ENCODE results near the gene SELP. TPM values are rescaled to one million over a fixed set of nuclear protein-coding genes. Genes with fewer than 3 reads are reported as not detected.

Gene SELP
- total and polyA plus RNA-seq, 2 of the 13 experiments (the other 11 are each of a cell fraction or from before 2014, with no cell fraction given) = 0.11 TPM; not detected in 1

DNA sequence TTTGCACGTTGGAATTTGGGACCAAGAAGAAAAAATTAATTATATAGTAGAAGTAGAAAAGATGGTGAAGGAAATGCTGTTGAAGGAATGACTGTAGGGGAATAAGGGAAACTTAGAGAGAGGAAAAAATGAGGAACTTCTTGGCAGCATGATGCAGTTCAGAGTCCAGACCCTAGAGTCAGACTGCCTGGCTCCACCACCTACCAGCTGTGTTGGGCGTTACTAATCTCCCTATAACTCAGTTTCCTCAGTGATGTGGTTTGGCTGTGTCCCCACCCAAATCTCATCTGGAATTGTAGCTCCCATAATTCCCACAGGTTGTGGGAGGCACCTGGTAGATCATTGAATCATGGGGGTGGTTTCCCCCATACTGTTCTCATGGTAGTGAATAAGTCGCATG is 1.3 kb upstream of the SELP start (continued):
- TF ChIP-seq ZNF564 (CRISPR knock-in tag; IDR thresholded peaks at IDR 0.05) (no peak), SIN3B (IDR thresholded peaks at IDR 0.05; ENCODE audit: low read length) (no peak), SP4 (CRISPR knock-in tag; IDR thresholded peaks at IDR 0.05) (no peak), BRCA1 (CRISPR knock-in tag; IDR thresholded peaks at IDR 0.05) (no peak), AHR (CRISPR knock-in tag; IDR thresholded peaks at IDR 0.05) (no peak), ADNP (CRISPR knock-in tag; IDR thresholded peaks at IDR 0.05) (no peak)
- TF ChIP-seq, protein P1, sequence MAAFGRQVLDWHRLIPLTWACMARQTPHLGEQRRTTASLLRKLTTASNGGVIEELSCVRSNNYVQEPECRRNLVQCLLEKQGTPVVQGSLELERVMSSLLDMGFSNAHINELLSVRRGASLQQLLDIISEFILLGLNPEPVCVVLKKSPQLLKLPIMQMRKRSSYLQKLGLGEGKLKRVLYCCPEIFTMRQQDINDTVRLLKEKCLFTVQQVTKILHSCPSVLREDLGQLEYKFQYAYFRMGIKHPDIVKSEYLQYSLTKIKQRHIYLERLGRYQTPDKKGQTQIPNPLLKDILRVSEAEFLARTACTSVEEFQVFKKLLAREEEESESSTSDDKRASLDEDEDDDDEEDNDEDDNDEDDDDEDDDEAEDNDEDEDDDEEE (CRISPR knock-in tag; IDR thresholded peaks at IDR 0.05) = no peak
- TF ChIP-seq, protein P2, sequence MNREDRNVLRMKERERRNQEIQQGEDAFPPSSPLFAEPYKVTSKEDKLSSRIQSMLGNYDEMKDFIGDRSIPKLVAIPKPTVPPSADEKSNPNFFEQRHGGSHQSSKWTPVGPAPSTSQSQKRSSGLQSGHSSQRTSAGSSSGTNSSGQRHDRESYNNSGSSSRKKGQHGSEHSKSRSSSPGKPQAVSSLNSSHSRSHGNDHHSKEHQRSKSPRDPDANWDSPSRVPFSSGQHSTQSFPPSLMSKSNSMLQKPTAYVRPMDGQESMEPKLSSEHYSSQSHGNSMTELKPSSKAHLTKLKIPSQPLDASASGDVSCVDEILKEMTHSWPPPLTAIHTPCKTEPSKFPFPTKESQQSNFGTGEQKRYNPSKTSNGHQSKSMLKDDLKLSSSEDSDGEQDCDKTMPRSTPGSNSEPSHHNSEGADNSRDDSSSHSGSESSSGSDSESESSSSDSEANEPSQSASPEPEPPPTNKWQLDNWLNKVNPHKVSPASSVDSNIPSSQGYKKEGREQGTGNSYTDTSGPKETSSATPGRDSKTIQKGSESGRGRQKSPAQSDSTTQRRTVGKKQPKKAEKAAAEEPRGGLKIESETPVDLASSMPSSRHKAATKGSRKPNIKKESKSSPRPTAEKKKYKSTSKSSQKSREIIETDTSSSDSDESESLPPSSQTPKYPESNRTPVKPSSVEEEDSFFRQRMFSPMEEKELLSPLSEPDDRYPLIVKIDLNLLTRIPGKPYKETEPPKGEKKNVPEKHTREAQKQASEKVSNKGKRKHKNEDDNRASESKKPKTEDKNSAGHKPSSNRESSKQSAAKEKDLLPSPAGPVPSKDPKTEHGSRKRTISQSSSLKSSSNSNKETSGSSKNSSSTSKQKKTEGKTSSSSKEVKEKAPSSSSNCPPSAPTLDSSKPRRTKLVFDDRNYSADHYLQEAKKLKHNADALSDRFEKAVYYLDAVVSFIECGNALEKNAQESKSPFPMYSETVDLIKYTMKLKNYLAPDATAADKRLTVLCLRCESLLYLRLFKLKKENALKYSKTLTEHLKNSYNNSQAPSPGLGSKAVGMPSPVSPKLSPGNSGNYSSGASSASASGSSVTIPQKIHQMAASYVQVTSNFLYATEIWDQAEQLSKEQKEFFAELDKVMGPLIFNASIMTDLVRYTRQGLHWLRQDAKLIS (CRISPR knock-in tag; IDR thresholded peaks at IDR 0.05) = no peak
- TF ChIP-seq, protein P3, sequence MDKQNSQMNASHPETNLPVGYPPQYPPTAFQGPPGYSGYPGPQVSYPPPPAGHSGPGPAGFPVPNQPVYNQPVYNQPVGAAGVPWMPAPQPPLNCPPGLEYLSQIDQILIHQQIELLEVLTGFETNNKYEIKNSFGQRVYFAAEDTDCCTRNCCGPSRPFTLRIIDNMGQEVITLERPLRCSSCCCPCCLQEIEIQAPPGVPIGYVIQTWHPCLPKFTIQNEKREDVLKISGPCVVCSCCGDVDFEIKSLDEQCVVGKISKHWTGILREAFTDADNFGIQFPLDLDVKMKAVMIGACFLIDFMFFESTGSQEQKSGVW (CRISPR knock-in tag; IDR thresholded peaks at IDR 0.05; ENCODE audit: borderline replicate concordance) = no peak

All from HepG2 (cell line).